Pulmonary artery endothelial cell (primary cell): ENCODE results near the gene DISP2. TPM values are rescaled to one million over a fixed set of nuclear protein-coding genes. Genes with fewer than 3 reads are reported as not detected.

Source experiments
- DNase-seq: peaks from one replicate; pipeline ENCODE4 v3.0.0-alpha.2; 2011; ENCODE audit warnings: low read depth, low spot score
- total RNA-seq: library from RNA; depleted of rRNA; stranded (reverse); fragments of >200 nt; gene quantifications from 2 replicates; pipeline ENCODE4 v1.2.3, GENCODE V29; 2014

DISP2 gene
- total RNA-seq, 1 donor from 2014 or later: 0.07 TPM

DNA sequence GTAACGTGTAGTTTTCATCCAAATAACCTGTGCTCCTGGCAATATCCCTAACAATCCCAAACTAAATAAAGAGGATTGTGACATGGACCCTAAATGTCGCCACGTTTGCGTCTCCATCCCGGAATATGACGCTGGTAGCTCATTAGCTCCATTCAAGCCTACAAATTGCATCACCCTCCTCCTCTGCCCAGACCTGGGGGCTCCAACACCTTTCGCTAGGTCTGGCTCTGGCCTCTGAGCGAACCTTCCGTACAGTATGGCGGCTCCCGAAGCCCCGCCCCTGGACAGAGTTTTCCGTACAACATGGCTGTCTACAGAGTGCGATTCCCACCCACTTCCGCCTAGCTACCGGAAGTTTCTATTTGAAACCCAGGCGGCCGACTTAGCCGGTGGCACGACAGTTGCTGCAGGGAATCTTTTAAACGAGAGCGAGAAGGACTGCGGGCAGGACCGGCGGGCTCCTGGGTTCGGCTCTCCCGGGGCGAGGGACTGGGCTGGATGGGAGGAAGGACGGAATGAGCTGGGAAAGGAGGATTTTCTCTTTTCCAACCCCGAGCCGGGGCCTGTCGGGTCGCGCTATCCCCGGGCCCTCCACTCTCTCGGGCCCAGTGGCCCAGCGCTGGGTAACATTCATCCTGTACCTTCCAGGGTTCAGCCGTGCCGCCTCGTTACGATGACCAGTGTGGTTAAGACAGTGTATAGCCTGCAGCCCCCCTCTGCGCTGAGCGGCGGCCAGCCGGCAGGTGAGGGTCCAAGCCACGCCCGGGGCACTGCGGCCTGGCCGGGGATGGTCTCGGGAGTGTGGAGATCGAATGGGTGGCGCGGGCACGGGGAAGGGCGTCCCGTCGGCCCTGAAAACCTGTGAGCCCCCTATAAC, 24.8 kb downstream of the DISP2 start, which contains the start of gene KNSTRN:
Gene KNSTRN (plus strand): TSS at position 142 of the 877 bp plus-strand sequence. CDS start 115 bp downstream, at position 257.
- peak; percentile 66 for DNase-seq

DNA sequence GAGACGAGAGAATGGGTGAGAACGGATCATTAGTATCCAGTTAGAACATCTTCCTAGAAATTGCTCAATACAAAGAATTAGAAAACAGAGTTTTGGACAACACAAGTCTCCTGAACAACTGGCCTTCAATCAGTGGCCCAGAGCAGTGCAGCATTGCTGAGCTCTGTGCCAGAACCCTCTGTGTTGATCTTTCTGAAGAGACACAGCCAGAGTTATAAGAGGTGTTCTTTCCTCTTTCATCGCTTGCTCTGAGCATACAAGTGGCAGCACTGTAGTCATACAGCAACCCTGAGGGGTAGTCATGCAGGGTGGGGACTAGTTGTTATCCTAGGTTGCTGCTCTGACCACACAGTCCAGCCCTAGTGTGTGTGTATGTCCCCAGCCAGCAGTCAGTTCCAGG, 28.5 kb downstream of the DISP2 start:
- DNase-seq: no peak

GRCh38 chr15:40388941-40389823, 31.2 kb downstream of the DISP2 start:
- no peak for DNase-seq

- no peak for DNase-seq
Measured at GRCh38 chr15:40389824-40390595, 32.0 kb downstream of the DISP2 start.

GRCh38 chr15:40392986-40393948, 35.2 kb downstream of the DISP2 start:
- DNase-seq: no peak

DNA sequence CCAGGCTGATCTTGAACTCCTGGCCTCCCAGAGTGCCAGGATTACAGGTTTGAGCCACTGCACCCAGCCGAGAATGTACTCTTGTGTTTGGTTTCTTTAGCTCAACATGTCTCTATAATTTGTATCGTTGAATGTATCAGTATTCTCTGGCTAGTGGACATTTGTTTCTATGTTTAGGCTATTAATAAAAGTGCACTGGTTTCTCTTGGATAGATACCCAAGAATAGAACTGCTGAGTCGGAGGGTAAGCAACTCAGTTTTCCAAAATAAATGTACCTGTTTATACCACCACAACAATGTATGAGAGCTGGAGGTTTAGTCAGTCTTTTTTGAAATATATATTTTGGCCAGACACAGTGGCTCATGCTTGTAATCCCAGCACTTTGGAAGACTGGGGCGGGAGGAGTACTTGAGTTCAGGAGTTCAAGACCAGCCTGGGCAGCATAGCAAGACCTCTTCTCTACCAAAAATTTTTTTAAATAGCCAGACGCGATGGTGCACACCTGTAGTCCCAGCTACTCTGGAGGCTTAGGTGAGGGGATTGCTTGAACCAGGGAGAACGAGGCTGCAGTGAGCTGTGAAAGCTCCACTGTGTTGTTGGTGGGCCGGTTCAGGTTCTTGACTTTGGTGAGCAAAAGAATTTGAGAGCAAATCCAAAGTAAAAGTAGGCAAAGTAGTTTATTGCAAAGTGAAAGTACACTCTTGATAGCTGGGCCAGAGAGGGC, 39.8 kb downstream of the DISP2 start:
- no peak for DNase-seq

DNA sequence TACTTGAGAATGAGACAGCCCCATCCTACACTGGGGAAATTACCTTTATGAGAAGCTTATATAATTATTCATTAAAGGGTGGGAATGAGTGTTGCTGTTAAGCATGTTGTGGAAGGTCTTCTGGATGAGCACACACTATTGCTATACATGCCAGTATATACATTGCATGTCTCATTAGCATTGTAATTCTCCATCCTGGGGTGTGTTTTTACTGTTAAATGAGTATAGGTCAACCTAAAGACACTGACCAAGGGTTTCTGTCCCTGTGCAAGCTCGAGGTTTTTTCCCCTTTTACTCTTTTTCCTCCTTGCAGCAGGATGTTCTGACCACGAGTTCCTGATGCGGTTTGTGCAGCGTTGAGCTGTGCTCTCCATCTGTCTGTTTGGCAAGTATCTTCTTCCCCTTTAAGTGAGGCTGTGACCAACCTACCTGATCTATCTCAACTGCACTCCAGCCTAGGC, 40.4 kb downstream of the DISP2 start:
- DNase-seq: no peak

- DNase-seq: no peak
Measured at GRCh38 chr15:40399370-40399769, 41.4 kb downstream of the DISP2 start.

- peak; percentile 85 for DNase-seq
Measured at GRCh38 chr15:40405501-40406381, 47.7 kb downstream of the DISP2 start, which contains the start of gene IVD. TSS of gene IVD (plus strand) at chr15:40405795. CDS start at chr15:40405828, 33 bp downstream.

DNA sequence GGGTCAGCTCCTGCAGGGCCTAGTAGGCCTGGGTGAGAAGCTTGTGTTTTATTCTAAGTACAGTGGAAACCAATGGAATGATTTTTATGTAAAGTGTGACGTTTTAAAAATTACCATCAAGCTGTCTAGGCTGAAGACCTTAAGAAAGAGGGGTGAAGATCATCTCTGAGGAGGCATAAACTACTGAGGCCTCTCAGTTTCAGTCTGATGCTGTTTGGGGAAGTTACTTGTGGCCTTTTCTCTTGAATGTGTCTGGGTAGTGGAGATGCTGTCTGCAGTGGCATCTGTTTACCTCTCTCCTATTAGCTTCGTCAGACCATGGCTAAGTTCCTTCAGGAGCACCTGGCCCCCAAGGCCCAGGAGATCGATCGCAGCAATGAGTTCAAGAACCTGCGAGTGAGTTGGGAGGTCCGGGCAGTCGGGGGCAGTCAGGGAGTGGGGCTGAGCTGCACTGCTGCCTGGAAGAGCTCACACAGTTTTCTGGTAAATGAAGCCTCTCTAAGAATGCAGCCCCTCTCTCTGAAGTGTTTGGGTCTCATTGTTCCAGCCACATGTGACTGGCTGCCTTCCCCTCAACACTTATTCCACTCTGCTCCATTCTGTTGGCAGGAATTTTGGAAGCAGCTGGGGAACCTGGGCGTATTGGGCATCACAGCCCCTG, 49.4 kb downstream of the DISP2 start:
- no peak for DNase-seq

GRCh38 chr15:40409366-40409765, 51.3 kb downstream of the DISP2 start:
- no peak for DNase-seq

- no peak for DNase-seq
Measured at GRCh38 chr15:40410476-40410875, 52.5 kb downstream of the DISP2 start.

- DNase-seq: no peak
Measured at GRCh38 chr15:40412095-40412759, 54.2 kb downstream of the DISP2 start.

GRCh38 chr15:40413036-40413435, 55.0 kb downstream of the DISP2 start:
- DNase-seq: no peak

- DNase-seq: no peak
Measured at GRCh38 chr15:40414816-40415215, 56.8 kb downstream of the DISP2 start.

- DNase-seq: no peak
Measured at GRCh38 chr15:40415226-40415625, 57.2 kb downstream of the DISP2 start.

DNA sequence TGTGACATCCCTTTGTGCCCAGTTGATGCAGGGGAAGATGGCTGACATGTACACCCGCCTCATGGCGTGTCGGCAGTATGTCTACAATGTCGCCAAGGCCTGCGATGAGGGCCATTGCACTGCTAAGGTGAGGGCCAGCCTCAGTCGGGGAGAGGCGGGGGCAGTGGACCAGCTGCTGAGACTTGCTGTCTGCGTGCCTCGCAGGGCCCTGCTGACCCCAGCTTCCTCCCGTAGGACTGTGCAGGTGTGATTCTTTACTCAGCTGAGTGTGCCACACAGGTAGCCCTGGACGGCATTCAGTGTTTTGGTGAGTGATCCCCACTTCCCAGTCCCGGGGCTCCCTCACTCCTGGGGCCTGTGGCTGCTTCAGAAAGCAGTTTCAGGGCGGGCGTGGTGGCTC, 58.0 kb downstream of the DISP2 start:
- DNase-seq: no peak
